ENCODE results near the gene TBC1D17.

Gene TBC1D17

GRCh38 chr19:49875857-49876421, 1.6 kb upstream of the TBC1D17 start:
- DNase-seq: peak; percentile 78

GRCh38 chr19:49876422-49877019, 981 bp upstream of the TBC1D17 start:
- DNase-seq: no peak

- DNase-seq: no peak
These were observed 609 bp downstream of the TBC1D17 start for GRCh38 chr19:49877879-49878743.

- DNase-seq: no peak
These were observed 1.2 kb downstream of the TBC1D17 start for GRCh38 chr19:49878744-49879070.

GRCh38 chr19:49879243-49879963, 1.9 kb downstream of the TBC1D17 start:
- no peak for DNase-seq

GRCh38 chr19:49880162-49880869, 2.8 kb downstream of the TBC1D17 start:
- no peak for DNase-seq

- DNase-seq: no peak
These were observed 3.7 kb downstream of the TBC1D17 start for GRCh38 chr19:49881186-49881585.

- DNase-seq: no peak
These were observed 4.3 kb downstream of the TBC1D17 start for GRCh38 chr19:49881672-49882394.

GRCh38 chr19:49882643-49883042, 5.1 kb downstream of the TBC1D17 start:
- DNase-seq: no peak

- no peak for DNase-seq
These were observed 5.6 kb downstream of the TBC1D17 start for GRCh38 chr19:49883094-49883493.

GRCh38 chr19:49884109-49884508, 6.6 kb downstream of the TBC1D17 start:
- DNase-seq: no peak

- no peak for DNase-seq
These were observed 7.3 kb downstream of the TBC1D17 start for GRCh38 chr19:49884760-49885159.

GRCh38 chr19:49887037-49887664, 9.6 kb downstream of the TBC1D17 start:
- peak; percentile 52 for DNase-seq

- DNase-seq: no peak
These were observed 10.4 kb downstream of the TBC1D17 start for GRCh38 chr19:49887665-49888509.

- no peak for DNase-seq
These were observed 11.0 kb downstream of the TBC1D17 start for GRCh38 chr19:49888510-49888824.

GRCh38 chr19:49889038-49889686, 11.7 kb downstream of the TBC1D17 start:
- DNase-seq: no peak

GRCh38 chr19:49889687-49890348, 12.3 kb downstream of the TBC1D17 start:
- DNase-seq: peak; percentile 86

GRCh38 chr19:49890349-49891311, 13.1 kb downstream of the TBC1D17 start:
- DNase-seq: peak; percentile 50

All from right kidney (tissue), 1 donor.